H1 (cell line): ENCODE data around the gene HIC1. TPM values are rescaled to one million over a fixed set of nuclear protein-coding genes. Genes with fewer than 3 reads are reported as not detected.

Experiments used
- CTCF ChIA-PET: fragments of 300-600 bp; sonication (Branson Sonifier 250); formaldehyde crosslinking; loops from one replicate; lab custom pipeline; 2021; ENCODE audit not compliant: partially characterized antibody; lab: Charles Lee
- POLR2A ChIA-PET: fragments of 300-600 bp; sonication (Branson Sonifier 250); formaldehyde crosslinking; loops from one replicate; lab custom pipeline; 2021; ENCODE audit warnings: inconsistent platforms; ENCODE audit not compliant: partially characterized antibody; lab: Charles Lee
- DNase-seq, 2 experiments: peaks; one replicate each; pipeline versions ENCODE4 v3.0.0 to v3.0.0-alpha.2; 2010 to 2022; ENCODE audit warnings: low spot score in 2 of 2, low read depth in 1 of 2, mixed read lengths in 1 of 2
- FAIRE-seq: peaks from 2 replicates; lab custom pipeline; 2011; peaks lifted over from hg19 to GRCh38; lab: Jason Lieb, UNC
- H2AFZ ChIP-seq: 2 replicates; pipeline ENCODE4 v1.8.1; 2012; ENCODE audit warnings: low read length, inconsistent platforms
- H2AK5ac ChIP-seq: 2 replicates; pipeline ENCODE4 v1.6.1; 2013; ENCODE audit warnings: low read depth, low read length
- H2BK120ac ChIP-seq: replicated peaks from 2 replicates; pipeline ENCODE3; 2013; ENCODE audit warnings: low read depth, low read length, inconsistent platforms
- H2BK12ac ChIP-seq: 2 replicates; pipeline ENCODE4 v1.6.1; 2013; ENCODE audit warnings: low read depth, low read length
- H2BK15ac ChIP-seq: 2 replicates; pipeline ENCODE4 v1.6.1; 2013; ENCODE audit warnings: low read length
- H2BK20ac ChIP-seq: 2 replicates; pipeline ENCODE4 v1.6.1; 2013; ENCODE audit warnings: low read length
- H2BK5ac ChIP-seq: 2 replicates; pipeline ENCODE4 v1.6.1; 2013; ENCODE audit warnings: low read depth, low read length
- H3K14ac ChIP-seq: 2 replicates; pipeline ENCODE4 v1.6.1; 2013; ENCODE audit warnings: inconsistent platforms; ENCODE audit not compliant: insufficient read length
- H3K18ac ChIP-seq: 2 replicates; pipeline ENCODE4 v1.6.1; 2013; ENCODE audit warnings: low read length; ENCODE audit errors: extremely low read depth
- H3K23ac ChIP-seq: 2 replicates; pipeline ENCODE4 v1.6.1; 2013; ENCODE audit warnings: inconsistent platforms; ENCODE audit not compliant: insufficient read length
- H3K23me2 ChIP-seq: 2 replicates; pipeline ENCODE4 v1.6.1; 2013; ENCODE audit warnings: low read depth, low read length
- H3K27ac ChIP-seq: 2 replicates; pipeline ENCODE4 v1.6.1; 2011; ENCODE audit warnings: low read depth, low read length, inconsistent platforms
- H3K27me3 ChIP-seq, 4 experiments: replicated peaks in 1 of 4; 1 replicate in 1 of 4; 2 replicates in 3 of 4; pipeline versions ENCODE4 v1.6.1 to v1.8.1; 2011 to 2013; ENCODE audit warnings: low read length in 3 of 4, mild to moderate bottlenecking in 3 of 4, inconsistent platforms in 2 of 4, mixed read lengths in 2 of 4, moderate library complexity in 1 of 4; ENCODE audit not compliant: control insufficient read depth in 3 of 4, insufficient read depth in 3 of 4; ENCODE audit errors: extremely low read depth in 1 of 4
- H3K36me3 ChIP-seq, 4 experiments: 2 replicates each; pipeline versions ENCODE4 v1.6.1 to v1.8.1; 2011 to 2013; ENCODE audit warnings: mild to moderate bottlenecking in 4 of 4, low read length in 3 of 4, moderate library complexity in 2 of 4, control low read depth in 1 of 4, inconsistent platforms in 1 of 4; ENCODE audit not compliant: insufficient read depth in 4 of 4, control insufficient read depth in 2 of 4
- H3K4ac ChIP-seq: replicated peaks from 2 replicates; pipeline ENCODE3; 2013; ENCODE audit warnings: low read length, low read depth, mixed read lengths, inconsistent platforms; ENCODE audit not compliant: insufficient read length
- H3K4me1 ChIP-seq, 4 experiments: replicated peaks in 1 of 4; 1 replicate in 1 of 4; 2 replicates in 3 of 4; pipeline versions ENCODE4 v1.6.1 to v1.8.1; 2011 to 2013; ENCODE audit warnings: low read length in 3 of 4, inconsistent platforms in 2 of 4, mixed read lengths in 1 of 4; ENCODE audit not compliant: insufficient read depth in 4 of 4, control insufficient read depth in 3 of 4
- H3K4me2 ChIP-seq, 2 experiments: 2 replicates each; pipeline versions ENCODE4 v1.6.1 to v1.8.1; 2011 to 2013; ENCODE audit warnings: low read depth in 2 of 2, low read length in 2 of 2, control low read depth in 1 of 2, inconsistent platforms in 1 of 2, mild to moderate bottlenecking in 1 of 2; ENCODE audit not compliant: insufficient read depth in 1 of 2
- H3K4me3 ChIP-seq, 4 experiments: fragments of 200-600, 300-600 bp in 1 of 4; sonication (generic), shearing (Covaris generic), sonication (Bioruptor Twin) in 1 of 4; 2 replicates each; pipeline versions ENCODE4 v1.5.1 to v1.8.1; 2011 to 2016; ENCODE audit warnings: low read length in 4 of 4, low read depth in 3 of 4, control low read depth in 2 of 4, inconsistent platforms in 2 of 4, mild to moderate bottlenecking in 2 of 4, mixed read lengths in 1 of 4, moderate library complexity in 1 of 4; ENCODE audit not compliant: insufficient read depth in 2 of 4; ENCODE audit errors: extremely low read depth in 1 of 4
- H3K56ac ChIP-seq: replicated peaks from 2 replicates; pipeline ENCODE3; 2013; ENCODE audit warnings: low read depth, mild to moderate bottlenecking, mixed read lengths, low read length, inconsistent platforms; ENCODE audit not compliant: insufficient read length
- H3K79me1 ChIP-seq: 2 replicates; pipeline ENCODE4 v1.6.1; 2013; ENCODE audit warnings: low read depth, low read length, control low read depth
- H3K79me2 ChIP-seq, 2 experiments: 2 replicates each; pipeline versions ENCODE4 v1.6.1 to v1.8.1; 2012 to 2013; ENCODE audit warnings: low read length in 2 of 2, mild to moderate bottlenecking in 2 of 2, inconsistent platforms in 1 of 2; ENCODE audit not compliant: insufficient read depth in 2 of 2, control insufficient read depth in 1 of 2
- H3K9ac ChIP-seq, 4 experiments: replicated peaks in 1 of 4; 1 replicate in 1 of 4; 2 replicates in 3 of 4; pipeline versions ENCODE4 v1.6.1 to v1.8.1; 2011 to 2013; ENCODE audit warnings: low read depth in 3 of 4, low read length in 3 of 4, control low read depth in 2 of 4, mild to moderate bottlenecking in 2 of 4, moderate library complexity in 2 of 4, inconsistent platforms in 1 of 4; ENCODE audit errors: extremely low read depth in 1 of 4
- H3K9me3 ChIP-seq, 2 experiments: 2 replicates each; pipeline versions ENCODE4 v1.6.1 to v1.8.1; 2012 to 2013; ENCODE audit warnings: mild to moderate bottlenecking in 2 of 2, moderate library complexity in 2 of 2, control low read depth in 1 of 2, inconsistent platforms in 1 of 2, low read depth in 1 of 2, low read length in 1 of 2, mixed read lengths in 1 of 2; ENCODE audit not compliant: insufficient read depth in 2 of 2
- H4K20me1 ChIP-seq, 2 experiments: replicated peaks in 1 of 2; 2 replicates each; pipeline versions ENCODE3 to v1.8.1; 2011 to 2013; ENCODE audit warnings: inconsistent platforms in 2 of 2, low read length in 2 of 2, mild to moderate bottlenecking in 1 of 2; ENCODE audit not compliant: insufficient read depth in 2 of 2, control insufficient read depth in 1 of 2
- H4K5ac ChIP-seq: 2 replicates; pipeline ENCODE4 v1.6.1; 2013; ENCODE audit warnings: low read length, low read depth, mixed read lengths, inconsistent platforms; ENCODE audit not compliant: insufficient read length
- H4K8ac ChIP-seq: 2 replicates; pipeline ENCODE4 v1.8.0; 2013; ENCODE audit warnings: mild to moderate bottlenecking, moderate library complexity, low read length, inconsistent platforms; ENCODE audit not compliant: insufficient read depth; ENCODE audit errors: extremely low read depth
- H4K91ac ChIP-seq: replicated peaks from 2 replicates; pipeline ENCODE3; 2013; ENCODE audit warnings: low read length, mixed read lengths, inconsistent platforms; ENCODE audit not compliant: insufficient read length
- EZH2 ChIP-seq: fragments of 200-600 bp; sonication (generic); IDR thresholded peaks from 2 replicates; pipeline ENCODE4 v1.7.1; 2012; ENCODE audit warnings: low read depth, mild to moderate bottlenecking, moderate library complexity, low read length, inconsistent platforms; ENCODE audit not compliant: severe bottlenecking
- PHF8 ChIP-seq: fragments of 200-600 bp; sonication (generic); conservative IDR thresholded peaks from 2 replicates; pipeline ENCODE4 v1.7.1; 2012; ENCODE audit warnings: low read depth, mild to moderate bottlenecking, inconsistent platforms, low read length, moderate library complexity
- RFX5 ChIP-seq: IDR thresholded peaks from 2 replicates; pipeline ENCODE4 v1.6.1; 2011; ENCODE audit warnings: low read depth, low read length, improper control_type of control experiment, borderline replicate concordance
- SUZ12 ChIP-seq: fragments of 200-600 bp; sonication (generic); IDR thresholded peaks from 2 replicates; pipeline ENCODE4 v1.6.1; 2012; ENCODE audit warnings: mild to moderate bottlenecking, inconsistent platforms, low read length, moderate library complexity, mixed read lengths
- TEAD4 ChIP-seq: IDR thresholded peaks from 2 replicates; pipeline ENCODE4 v1.6.1; 2012; ENCODE audit warnings: low read depth, low read length, inconsistent platforms, mixed read lengths
- WGBS, 2 experiments: shearing (Covaris generic) in 1 of 2; methylation state at CpG; one replicate each; pipeline versions ENCODE4 v1.1.6 to v1.1.7; 2013 to 2015; ENCODE audit warnings: low lambda C conversion rate in 2 of 2, mixed read lengths in 2 of 2, inconsistent platforms in 1 of 2, low coverage in 1 of 2, missing lambda C conversion rate in 1 of 2; ENCODE audit not compliant: insufficient replicate concordance in 2 of 2, insufficient coverage in 1 of 2, insufficient read length in 1 of 2; ENCODE audit errors: extremely low coverage in 1 of 2, missing lambda C conversion rate in 1 of 2; 5-methylcytosine and 5-hydroxymethylcytosine counted together
- polyA plus RNA-seq, 7 experiments: library from polyadenylated mRNA; depleted of rRNA in 3 of 7; stranded (reverse) in 5 of 7; unstranded in 2 of 7; fragments of >200 nt in 5 of 7; fragments of 200-250 nt in 2 of 7; gene quantifications; 1 replicate in 5 of 7; 2 replicates in 1 of 7; 4 replicates in 1 of 7; pipeline versions ENCODE4 v1.2.1 to v1.2.3, GENCODE V29; 2011 to 2013; ENCODE audit warnings: missing spikeins in 2 of 7, mixed read lengths in 2 of 7
- total RNA-seq: library from RNA; stranded (reverse); fragmentation: NEBNext Ultra II Directional; extraction: Animal tissue kit (Norgen Biotek cat#: 25700); gene quantifications from 2 replicates; pipeline ENCODE4 v1.2.1, GENCODE V29; 2021

HIC1 gene
- total and polyA plus RNA-seq, 2 of the 8 experiments (the other 6 are each of a cell fraction or from before 2014, with no cell fraction given), result 0.06 to 0.09 TPM

GRCh38 chr17:2051933-2052559 is 2.9 kb upstream of the HIC1 start:
- POLR2A ChIA-PET, result interaction anchor here (0.6 kb wide), 1 partner anchor 25 kb away, joined by 3 read pairs; no protein-coding TSS in a partner anchor
- Histone ChIP-seq H2BK15ac (0 out of 2 replicates have a peak overlapping the region, but pooled peaks have one; percentile 29), H4K5ac (no peak overlapping the region), H4K8ac (no peak overlapping the region), H3K4me2 (no peak overlapping the region), H3K9ac (no peak overlapping the region), H2AK5ac (no peak overlapping the region), H3K27ac (no peak overlapping the region), H3K14ac (no peak overlapping the region), H3K79me1 (no peaks in the 10 kb centered on the region), H3K9me3 (no peaks in the 10 kb centered on the region), H2BK120ac (no peak overlapping the region), H3K36me3 (peaks cover 0 to 8% (median 0%) of the 10 kb centered on the region in 4 experiments; a peak in 1 of 8 replicates), H2BK5ac (no peak overlapping the region), H3K23me2 (peaks cover 11% of the 10 kb centered on the region; the same call in 1 of the 2 replicates), H3K23ac (no peak overlapping the region), H3K56ac (no peak overlapping the region), H3K4ac (no peak overlapping the region), H3K4me3 (no peak overlapping the region), H2AFZ (no peak overlapping the region), H3K79me2 (no peaks in the 10 kb centered on the region), H2BK12ac (peak overlapping the region; percentile 27; the same call in 1 of the 2 replicates), H4K91ac (no peak overlapping the region), H3K27me3 (peaks cover 67 to 91% (median 87%) of the 10 kb centered on the region in 4 experiments), H2BK20ac (no peak overlapping the region), H3K4me1 (peaks cover 0 to 15% (median 10%) of the 10 kb centered on the region in 4 experiments; a peak in 5 of 7 replicates), H4K20me1 (peaks cover 12 to 20% of the 10 kb centered on the region in 2 experiments), H3K18ac (no peak overlapping the region)
- 58% methylated on average over 14 of the region's 14 CpGs; no CpG with 5 or more reads in 1 of the 2 experiments for WGBS, 2 experiments
- CTCF ChIA-PET, result interaction anchor here (0.6 to 2.5 kb wide), 6 partner anchors 11 to 193 kb away, joined by 3 to 10 read pairs (median 4); no protein-coding TSS in a partner anchor
- FAIRE-seq, result no peak
- DNase-seq, result no peak
- TF ChIP-seq PHF8 (no peak), EZH2 (peak; percentile 34), SUZ12 (peak; percentile 44; the same call in 1 of the 2 replicates), RFX5 (no peak), TEAD4 (no peak)
